Breast epithelium (tissue), 3 donors: ENCODE measurements around the gene ZNF709.

Source experiments
- CTCF ChIP-seq, 3 donors: fragments of 450-650 bp; IDR thresholded peaks; one replicate each; pipeline ENCODE4 v1.5.1; 2016 to 2017; ENCODE audit warnings: antibody characterized with exemption in 3 of 3, mild to moderate bottlenecking in 3 of 3, moderate library complexity in 3 of 3
- POLR2A ChIP-seq: fragments of 450-650 bp; IDR thresholded peaks from one replicate; pipeline ENCODE4 v1.6.1; 2016; ENCODE audit warnings: antibody characterized with exemption, mild to moderate bottlenecking, moderate library complexity
- POLR2AphosphoS5 ChIP-seq, 3 donors: sonication (generic); formaldehyde crosslinking; IDR thresholded peaks; one replicate each; pipeline ENCODE4 v1.6.1; 2017; ENCODE audit warnings: antibody characterized with exemption in 3 of 3

DNA sequence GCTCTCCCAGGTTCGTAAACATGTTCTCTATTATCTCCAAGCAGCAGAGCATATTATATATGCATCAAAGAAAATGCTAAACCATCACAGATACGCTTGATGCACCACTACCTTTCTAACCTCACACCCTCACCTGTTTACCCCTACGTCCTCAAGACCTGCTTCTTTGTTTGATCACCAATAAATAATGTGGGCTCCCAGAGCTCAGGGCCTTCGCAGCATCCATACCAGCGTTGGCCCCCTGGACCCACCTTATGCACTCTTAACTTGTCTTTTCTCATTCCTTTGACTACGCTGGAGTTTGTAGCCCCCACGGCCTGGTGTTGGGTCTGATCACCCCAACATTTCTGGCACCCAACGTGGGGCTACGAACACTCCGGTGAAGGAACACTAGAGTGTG is 33.8 kb downstream of the ZNF709 start:
- TF ChIP-seq POLR2A (no peak), CTCF (IDR thresholded peaks at IDR 0.05) (no peak), POLR2AphosphoS5 (IDR thresholded peaks at IDR 0.05) (no peak)
